Right atrium auricular region (tissue), 2 donors: ENCODE data around the gene CFD. TPM values are rescaled to one million over a fixed set of nuclear protein-coding genes. Genes with fewer than 3 reads are reported as not detected.
A peak's percentile ranks its signal among the peaks of the same experiment; 100 is the strongest.

Source experiments
- DNase-seq: peaks from one replicate; pipeline ENCODE4 v3.0.0-alpha.2; 2019; ENCODE audit warnings: low spot score
- H3K27ac ChIP-seq, 2 donors: fragments of 200-600 bp; sonication (generic); 1 replicate in 1 of 2; 2 replicates in 1 of 2; pipeline ENCODE4 v1.5.1; 2016 to 2019
- H3K27me3 ChIP-seq, 2 donors: fragments of 200-600 bp; sonication (generic); one replicate each; pipeline versions ENCODE4 v1.5.1 to v1.6.0; 2017 to 2019
- H3K36me3 ChIP-seq: fragments of 200-600 bp; sonication (generic); one replicate; pipeline ENCODE4 v1.5.1; 2016
- H3K4me1 ChIP-seq, 2 donors: fragments of 200-600 bp; sonication (generic); one replicate each; pipeline versions ENCODE4 v1.5.1 to v1.6.0; 2017 to 2019
- H3K4me3 ChIP-seq, 2 donors: fragments of 200-600 bp; sonication (generic); 1 replicate in 1 of 2; 2 replicates in 1 of 2; pipeline ENCODE4 v1.5.1; 2017 to 2019; ENCODE audit warnings: mild to moderate bottlenecking in 1 of 2, moderate library complexity in 1 of 2
- H3K9me3 ChIP-seq, 2 donors: fragments of 200-600 bp; sonication (generic); one replicate each; pipeline ENCODE4 v1.5.1; 2019
- microRNA counts, 2 donors: library from miRNA; unstranded; fragments of <30 nt; microRNA quantifications; one replicate each; lab custom pipeline; 2016 to 2017
- microRNA-seq, 2 donors: library from miRNA; unstranded; fragments of <30 nt; microRNA quantifications; one replicate each; pipeline ENCODE4, GENCODE V29; 2016 to 2017; ENCODE audit warnings: borderline number of aligned reads in 2 of 2, borderline replicate concordance in 1 of 2
- total RNA-seq, 2 donors: library from RNA; depleted of rRNA; stranded (reverse); fragments of >200 nt; gene quantifications; one replicate each; pipeline ENCODE4 v1.1.0, GENCODE V29; 2016
- TF ChIP-seq, protein P1 (sequence below), 2 donors: fragments of 200-600 bp; sonication (generic); IDR thresholded peaks; one replicate each; pipeline ENCODE4 v1.5.1; 2019; ENCODE audit warnings: antibody characterized with exemption in 2 of 2

Gene CFD
- total RNA-seq, 2 donors from 2014 or later = 133 to 652 TPM

DNA sequence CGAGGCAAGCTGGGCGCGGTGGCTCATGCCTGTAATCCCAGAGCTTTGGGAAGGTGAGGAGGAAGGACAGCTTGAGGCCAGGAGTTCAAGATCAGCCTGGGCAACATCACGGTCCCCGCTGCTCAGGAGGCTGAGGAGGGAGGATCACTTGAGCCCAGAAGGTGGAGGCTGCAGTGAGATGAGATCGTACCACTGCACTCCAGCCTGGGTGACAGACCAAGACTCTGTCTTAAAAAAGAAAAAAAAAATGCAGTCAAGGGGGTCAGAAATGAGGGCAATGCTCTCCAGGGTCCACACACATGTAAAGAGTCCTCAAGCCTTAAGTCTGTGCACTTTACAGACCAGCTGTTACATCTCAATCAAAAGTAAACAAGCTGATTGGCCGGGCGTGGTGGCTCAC, 45.1 kb downstream of the CFD start:
- no peak overlapping the region for H3K27ac ChIP-seq
- no peak overlapping the region for H3K4me3 ChIP-seq
- TF ChIP-seq, protein P1, sequence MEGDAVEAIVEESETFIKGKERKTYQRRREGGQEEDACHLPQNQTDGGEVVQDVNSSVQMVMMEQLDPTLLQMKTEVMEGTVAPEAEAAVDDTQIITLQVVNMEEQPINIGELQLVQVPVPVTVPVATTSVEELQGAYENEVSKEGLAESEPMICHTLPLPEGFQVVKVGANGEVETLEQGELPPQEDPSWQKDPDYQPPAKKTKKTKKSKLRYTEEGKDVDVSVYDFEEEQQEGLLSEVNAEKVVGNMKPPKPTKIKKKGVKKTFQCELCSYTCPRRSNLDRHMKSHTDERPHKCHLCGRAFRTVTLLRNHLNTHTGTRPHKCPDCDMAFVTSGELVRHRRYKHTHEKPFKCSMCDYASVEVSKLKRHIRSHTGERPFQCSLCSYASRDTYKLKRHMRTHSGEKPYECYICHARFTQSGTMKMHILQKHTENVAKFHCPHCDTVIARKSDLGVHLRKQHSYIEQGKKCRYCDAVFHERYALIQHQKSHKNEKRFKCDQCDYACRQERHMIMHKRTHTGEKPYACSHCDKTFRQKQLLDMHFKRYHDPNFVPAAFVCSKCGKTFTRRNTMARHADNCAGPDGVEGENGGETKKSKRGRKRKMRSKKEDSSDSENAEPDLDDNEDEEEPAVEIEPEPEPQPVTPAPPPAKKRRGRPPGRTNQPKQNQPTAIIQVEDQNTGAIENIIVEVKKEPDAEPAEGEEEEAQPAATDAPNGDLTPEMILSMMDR (IDR thresholded peaks at IDR 0.05) = no peak

GRCh38 chr19:906480-906879, 47.0 kb downstream of the CFD start:
- Histone ChIP-seq H3K27me3 (no peaks in the 10 kb centered on the region), H3K9me3 (no peaks in the 10 kb centered on the region), H3K4me1 (no peaks in the 10 kb centered on the region), H3K4me3 (no peak overlapping the region), H3K36me3 (no peaks in the 10 kb centered on the region), H3K27ac (no peak overlapping the region)
- TF ChIP-seq, protein P1 (IDR thresholded peaks at IDR 0.05) = no peak
- DNase-seq = no peak

More for the DNA sequence above, 45.1 kb downstream of the CFD start:
- no peak for DNase-seq
- H3K4me1 ChIP-seq = no peaks in the 10 kb centered on the region
- peaks cover 4% of the 10 kb centered on the region for H3K36me3 ChIP-seq
- H3K27me3 ChIP-seq = no peaks in the 10 kb centered on the region
- H3K9me3 ChIP-seq = no peaks in the 10 kb centered on the region

- DNase-seq = no peak
- TF ChIP-seq, protein P1 (IDR thresholded peaks at IDR 0.05) = no peak
- H3K4me3 ChIP-seq = no peak overlapping the region
- no peaks in the 10 kb centered on the region for H3K4me1 ChIP-seq
- H3K27ac ChIP-seq = no peak overlapping the region
- no peaks in the 10 kb centered on the region for H3K27me3 ChIP-seq
- H3K36me3 ChIP-seq = no peaks in the 10 kb centered on the region
- H3K9me3 ChIP-seq = no peaks in the 10 kb centered on the region
These were observed 47.9 kb downstream of the CFD start for GRCh38 chr19:907183-907853.

DNA sequence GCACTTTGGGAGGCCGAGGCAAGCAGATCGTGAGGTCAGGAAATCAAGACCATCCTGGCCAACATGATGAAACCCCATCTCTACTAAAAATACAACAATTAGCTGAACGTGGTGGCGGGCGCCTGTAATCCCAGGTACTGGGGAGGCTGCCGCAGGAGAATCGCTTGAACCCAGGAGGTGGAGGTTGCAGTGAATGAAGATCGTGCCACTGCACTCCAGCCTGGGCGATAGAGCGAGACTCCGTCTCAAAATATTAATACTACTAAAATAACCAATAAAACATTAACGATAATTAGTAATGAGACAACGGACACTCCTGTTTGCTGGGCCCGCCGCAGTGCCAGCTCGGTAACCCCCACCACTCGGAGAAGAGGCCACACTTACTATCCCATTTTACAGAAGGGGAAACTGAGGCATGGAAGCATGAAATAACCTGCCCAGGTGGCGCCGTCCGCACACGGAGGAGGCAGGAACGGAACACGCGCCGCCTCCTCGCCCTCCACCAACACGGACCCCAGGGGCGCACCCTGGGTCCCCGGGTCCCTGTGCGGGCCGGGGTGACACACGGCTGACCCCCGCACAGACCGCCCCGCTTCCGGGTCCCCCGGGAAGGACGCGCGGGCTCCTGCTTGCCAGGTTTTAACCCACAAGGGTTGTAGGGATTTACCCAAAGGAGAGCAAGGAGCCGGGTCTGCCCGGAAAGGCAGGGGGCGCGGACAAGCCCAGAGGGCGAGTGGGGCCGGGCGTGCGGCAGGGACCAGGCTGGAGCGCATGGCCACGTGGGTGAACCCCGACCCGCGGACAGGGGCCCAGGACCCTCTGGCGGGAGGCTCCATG, 52.0 kb downstream of the CFD start:
- TF ChIP-seq, protein P1 (IDR thresholded peaks at IDR 0.05) = no peak
- no peak for DNase-seq
- Histone ChIP-seq H3K4me3 (no peak overlapping the region), H3K4me1 (peaks cover 0 to 7% of the 10 kb centered on the region in 2 donors), H3K36me3 (no peaks in the 10 kb centered on the region), H3K27me3 (no peaks in the 10 kb centered on the region), H3K9me3 (no peaks in the 10 kb centered on the region), H3K27ac (no peak overlapping the region)

DNA sequence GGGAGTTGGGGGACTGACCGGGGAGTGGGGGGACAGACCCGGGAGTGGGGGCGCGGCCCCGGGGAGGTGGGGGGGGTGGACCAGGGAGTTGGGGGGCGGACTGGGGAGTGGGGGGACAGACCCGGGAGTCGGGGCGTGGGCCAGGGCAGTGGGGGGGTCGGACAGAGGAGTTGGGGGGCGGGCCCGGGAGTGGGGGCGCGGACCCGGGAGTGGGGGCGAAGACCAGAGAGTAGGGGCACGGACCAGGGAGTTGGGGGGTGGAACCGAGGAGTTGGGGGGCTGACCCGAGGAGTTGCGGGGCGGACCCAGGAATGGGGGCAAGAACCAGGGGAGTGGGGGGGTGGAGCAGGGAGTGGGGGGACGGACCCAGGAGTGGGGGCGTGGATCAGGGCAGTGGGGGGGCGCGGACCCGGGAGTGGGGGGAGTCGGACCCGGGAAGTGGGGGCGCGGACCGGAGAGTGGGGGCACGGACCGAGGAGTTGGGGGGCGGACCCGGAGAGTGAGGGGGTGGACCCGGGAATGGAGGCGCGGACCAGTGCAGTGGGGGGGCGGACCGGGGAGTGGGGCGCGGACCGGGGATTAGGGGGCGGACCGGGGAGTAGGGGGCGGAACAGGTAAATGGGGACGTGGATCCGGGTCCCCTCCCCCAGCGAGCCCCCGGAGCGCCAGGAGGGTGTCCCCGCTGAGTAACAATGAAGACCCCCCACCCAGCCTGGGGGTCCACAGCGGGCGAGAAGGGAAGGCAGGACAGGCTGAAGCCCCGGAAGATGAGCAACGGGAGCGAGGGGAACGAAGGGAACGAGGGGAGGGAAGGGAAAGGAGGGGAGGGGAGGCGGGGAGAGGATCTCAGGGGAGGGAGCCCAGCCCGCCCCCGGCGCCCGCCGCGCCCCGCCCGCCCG, 53.0 kb downstream of the CFD start:
- TF ChIP-seq, protein P1 (IDR thresholded peaks at IDR 0.05) = no peak
- peaks cover 0 to 5% of the 10 kb centered on the region in 2 donors for H3K27me3 ChIP-seq
- DNase-seq = no peak
- H3K36me3 ChIP-seq = no peaks in the 10 kb centered on the region
- no peaks in the 10 kb centered on the region for H3K9me3 ChIP-seq
- peak overlapping the region; percentile 87 to 94 for H3K4me3 ChIP-seq
- peaks cover 0 to 16% of the 10 kb centered on the region in 2 donors for H3K4me1 ChIP-seq
- H3K27ac ChIP-seq = peak overlapping the region; percentile 64 to 80

MicroRNAs within 50 kb of the gene (microRNA counts, 767-probe panel; counts per million panel counts)
- microRNA hsa-miR-3187-3p (lab: Ali Mortazavi, UCI) = 0 to 1,992 counts per million in 2 donors

Small RNA genes lying within 50 kb of the gene (microRNA-seq; reads per million reads assigned to microRNA genes)
- gene MIR3187 = 0 to 2.8 reads per million in 2 donors

Other genes with a start within 250 kb of the CFD start
- gene POLRMT, start 226.1 kb upstream of the CFD start, total RNA-seq = 10 to 100 TPM; 24.5 to 30.4 TPM
- under 1 TPM; 0.35 to 0.37 TPM for gene FGF22, start 219.8 kb upstream of the CFD start, total RNA-seq
- gene RNF126, start 196.4 kb upstream of the CFD start, total RNA-seq = 10 to 100 TPM; 53.3 to 68.5 TPM
- gene FSTL3, start 183.3 kb upstream of the CFD start, total RNA-seq = 100 to 1,000 TPM in 1 of 2 donors, 10 to 100 TPM in 1; 64.4 to 437 TPM
- not detected for gene PRSS57, start 164.2 kb upstream of the CFD start, total RNA-seq
- gene PALM, start 150.7 kb upstream of the CFD start, total RNA-seq = 10 to 100 TPM; 28.7 to 64.9 TPM
- 1 to 10 TPM in 1 of 2 donors, under 1 TPM in 1; 0.96 to 1.5 TPM for gene MISP, start 108.6 kb upstream of the CFD start, total RNA-seq
- 10 to 100 TPM; 49.4 to 73.9 TPM for gene PTBP1, start 62.2 kb upstream of the CFD start, total RNA-seq
- gene PLPPR3, start 37.7 kb upstream of the CFD start, total RNA-seq = not detected
- gene AZU1, start 31.8 kb upstream of the CFD start, total RNA-seq = not detected
- gene PRTN3, start 18.7 kb upstream of the CFD start, total RNA-seq = not detected
- gene ELANE, start 7.4 kb upstream of the CFD start, total RNA-seq = under 1 TPM; 0.67 to 0.83 TPM
- 10 to 100 TPM; 17.7 to 26.5 TPM for gene MED16, start 33.5 kb downstream of the CFD start, total RNA-seq
- gene RNU6-9, start 33.8 kb downstream of the CFD start, total RNA-seq = not detected
- gene R3HDM4, start 53.6 kb downstream of the CFD start, total RNA-seq = 10 to 100 TPM; 19.5 to 30.4 TPM
- not detected for gene KISS1R, start 57.7 kb downstream of the CFD start, total RNA-seq
- gene ARID3A, start 66.4 kb downstream of the CFD start, total RNA-seq = 1 to 10 TPM; 1.7 to 3.4 TPM
- 10 to 100 TPM; 13.3 to 24.9 TPM for gene WDR18, start 124.7 kb downstream of the CFD start, total RNA-seq
- gene GRIN3B, start 140.8 kb downstream of the CFD start, total RNA-seq = under 1 TPM in 1 of 2 donors, not detected in 1; 0.12 TPM
- 100 to 1,000 TPM; 129 to 170 TPM for gene TMEM259, start 161.5 kb downstream of the CFD start, total RNA-seq
- gene RNU6-2, start 161.9 kb downstream of the CFD start, total RNA-seq = not detected
- 10 to 100 TPM; 47.8 to 48.5 TPM for gene CNN2, start 166.9 kb downstream of the CFD start, total RNA-seq
- 1 to 10 TPM; 4.8 to 5.9 TPM for gene ABCA7, start 180.4 kb downstream of the CFD start, total RNA-seq
- gene ARHGAP45, start 207.5 kb downstream of the CFD start, total RNA-seq = 10 to 100 TPM in 1 of 2 donors, 1 to 10 TPM in 1; 5.2 to 12.8 TPM
- 100 to 1,000 TPM; 149 to 252 TPM for gene POLR2E, start 235.7 kb downstream of the CFD start, total RNA-seq
- gene GPX4, start 244.3 kb downstream of the CFD start, total RNA-seq = 100 to 1,000 TPM; 404 to 529 TPM